Hypothalamus (tissue), 51 donors: ENCODE data around the gene CXXC5.

Source experiments
- DNase-seq, 51 donors: peaks; one replicate each; lab custom pipeline; 2025; lab: John Stamatoyannopoulos, UW

CXXC5 gene

DNA sequence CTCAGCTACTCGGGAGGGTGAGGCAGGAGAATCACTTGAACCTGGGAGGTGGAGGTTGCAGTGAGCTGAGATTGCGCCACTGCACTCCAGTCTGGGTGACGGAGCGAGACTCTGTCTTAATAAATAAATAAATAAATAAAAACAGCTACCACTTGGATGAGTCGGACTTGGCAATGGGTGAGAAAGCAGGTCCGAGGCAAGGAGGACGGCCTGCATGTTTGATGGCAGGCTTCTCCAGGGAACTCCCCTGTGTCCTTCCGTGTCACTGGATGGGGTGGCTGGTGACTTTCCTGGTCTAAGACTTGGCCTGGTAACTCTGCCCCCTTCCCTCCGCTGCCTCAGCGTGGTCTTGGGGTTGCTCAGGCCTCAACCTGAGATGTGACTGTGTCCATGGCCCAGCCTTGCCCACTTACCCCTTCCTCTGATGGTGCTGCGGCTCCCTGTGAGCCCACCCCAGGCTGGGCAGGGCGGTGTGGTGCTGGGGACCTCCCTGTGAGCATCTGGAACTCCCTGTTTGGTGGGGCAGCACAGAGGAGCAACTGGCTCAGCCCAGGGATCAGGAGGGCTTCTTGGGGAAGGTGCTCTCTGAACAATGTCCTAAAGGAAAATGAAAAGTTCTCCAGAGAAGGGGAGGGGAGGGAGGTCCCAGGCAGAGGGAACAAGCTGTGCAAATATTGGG is 85.0 kb downstream of the CXXC5 start:
- DNase-seq: peak in 1 of 51 donors; percentile 12
